Hepatocyte (in vitro differentiated cells): ENCODE results near the gene CIAO2B.

Experiments
- EZH2 ChIP-seq: fragments of 200-600 bp; sonication (generic); IDR thresholded peaks from 2 replicates; pipeline ENCODE4 v1.6.1; 2016; ENCODE audit warnings: antibody characterized with exemption, mild to moderate bottlenecking, borderline replicate concordance
- EZH2phosphoT487 ChIP-seq: fragments of 200-600 bp; sonication (generic); IDR thresholded peaks from one replicate; pipeline ENCODE4 v1.6.1; 2018; ENCODE audit warnings: antibody characterized with exemption, mild to moderate bottlenecking, low read depth, moderate library complexity; ENCODE audit not compliant: unreplicated experiment, severe bottlenecking
- TF ChIP-seq, protein P1 (sequence below): fragments of 200-600 bp; sonication (generic); IDR thresholded peaks from 2 replicates; pipeline ENCODE4 v1.5.1; 2016; ENCODE audit warnings: antibody characterized with exemption, mild to moderate bottlenecking; ENCODE audit not compliant: poor library complexity

DNA sequence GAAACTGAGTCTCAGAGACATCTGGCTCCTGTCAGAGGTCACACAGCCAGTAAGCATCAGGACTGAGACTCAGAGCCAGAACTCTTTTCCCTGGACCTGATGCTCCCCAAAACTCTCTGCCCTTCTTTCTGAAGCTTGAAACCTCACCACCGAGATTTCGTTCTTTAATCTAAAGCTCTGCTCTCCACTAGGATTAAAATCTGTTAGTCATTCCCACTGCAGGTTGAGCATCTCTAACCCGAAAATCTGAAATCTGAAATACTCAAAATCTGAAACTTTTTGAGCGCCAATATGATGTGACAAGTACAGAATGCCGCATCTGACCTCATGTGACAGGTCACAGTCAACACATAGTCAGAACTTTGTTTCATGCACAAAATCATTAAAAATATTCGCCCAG is 17.7 kb downstream of the CIAO2B start:
- TF ChIP-seq, protein P1, sequence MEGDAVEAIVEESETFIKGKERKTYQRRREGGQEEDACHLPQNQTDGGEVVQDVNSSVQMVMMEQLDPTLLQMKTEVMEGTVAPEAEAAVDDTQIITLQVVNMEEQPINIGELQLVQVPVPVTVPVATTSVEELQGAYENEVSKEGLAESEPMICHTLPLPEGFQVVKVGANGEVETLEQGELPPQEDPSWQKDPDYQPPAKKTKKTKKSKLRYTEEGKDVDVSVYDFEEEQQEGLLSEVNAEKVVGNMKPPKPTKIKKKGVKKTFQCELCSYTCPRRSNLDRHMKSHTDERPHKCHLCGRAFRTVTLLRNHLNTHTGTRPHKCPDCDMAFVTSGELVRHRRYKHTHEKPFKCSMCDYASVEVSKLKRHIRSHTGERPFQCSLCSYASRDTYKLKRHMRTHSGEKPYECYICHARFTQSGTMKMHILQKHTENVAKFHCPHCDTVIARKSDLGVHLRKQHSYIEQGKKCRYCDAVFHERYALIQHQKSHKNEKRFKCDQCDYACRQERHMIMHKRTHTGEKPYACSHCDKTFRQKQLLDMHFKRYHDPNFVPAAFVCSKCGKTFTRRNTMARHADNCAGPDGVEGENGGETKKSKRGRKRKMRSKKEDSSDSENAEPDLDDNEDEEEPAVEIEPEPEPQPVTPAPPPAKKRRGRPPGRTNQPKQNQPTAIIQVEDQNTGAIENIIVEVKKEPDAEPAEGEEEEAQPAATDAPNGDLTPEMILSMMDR = no peak
- TF ChIP-seq EZH2 = no peak
- TF ChIP-seq EZH2phosphoT487 = no peak
